ENCODE measurements around the gene HK3. TPM values are rescaled to one million over a fixed set of nuclear protein-coding genes. Genes with fewer than 3 reads are reported as not detected.

HK3 gene
- total and polyA plus RNA-seq, 12 donors = 0.44 to 102 (median 15.2) TPM

DNA sequence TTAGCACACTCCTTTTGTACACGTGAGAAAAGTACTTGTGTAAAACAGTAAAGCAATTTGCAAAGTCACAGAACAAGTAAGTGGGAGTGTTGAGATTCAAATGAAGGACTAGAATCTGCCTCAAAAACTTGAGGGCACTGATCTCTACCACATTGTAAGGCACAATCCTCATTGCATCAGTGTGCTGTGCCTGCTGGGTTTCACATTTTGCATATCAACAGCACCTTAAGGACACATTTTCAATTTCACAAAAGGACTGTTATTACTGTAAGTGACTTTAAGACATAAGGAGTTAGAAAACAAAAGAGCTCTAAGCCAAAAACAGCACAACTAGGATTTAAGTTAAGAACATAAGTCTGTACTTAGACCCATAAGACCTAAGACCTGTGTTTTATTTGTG is 44.7 kb upstream of the HK3 start:
- intact Hi-C loops (cut with DNase I) = loop anchor here in 1 of 2 donors (10.0 kb wide), 1 partner anchor 279 kb away; no protein-coding TSS in a partner anchor
- Histone ChIP-seq H3K4me3 (no peak overlapping the region), H3K27me3 (no peaks in the 10 kb centered on the region), H3K4me1 (replicated peaks in 1 of 2) (peaks cover 0 to 7% of the 10 kb centered on the region in 2 donors), H3K27ac (no peak overlapping the region), H3K36me3 (replicated peaks in 1 of 2) (peaks cover 0 to 42% of the 10 kb centered on the region in 2 donors), H3K9me3 (replicated peaks in 1 of 3) (no peaks in the 10 kb centered on the region)
- no peak for TF ChIP-seq POLR2A (IDR thresholded peaks at IDR 0.05)
- TF ChIP-seq, protein P1, sequence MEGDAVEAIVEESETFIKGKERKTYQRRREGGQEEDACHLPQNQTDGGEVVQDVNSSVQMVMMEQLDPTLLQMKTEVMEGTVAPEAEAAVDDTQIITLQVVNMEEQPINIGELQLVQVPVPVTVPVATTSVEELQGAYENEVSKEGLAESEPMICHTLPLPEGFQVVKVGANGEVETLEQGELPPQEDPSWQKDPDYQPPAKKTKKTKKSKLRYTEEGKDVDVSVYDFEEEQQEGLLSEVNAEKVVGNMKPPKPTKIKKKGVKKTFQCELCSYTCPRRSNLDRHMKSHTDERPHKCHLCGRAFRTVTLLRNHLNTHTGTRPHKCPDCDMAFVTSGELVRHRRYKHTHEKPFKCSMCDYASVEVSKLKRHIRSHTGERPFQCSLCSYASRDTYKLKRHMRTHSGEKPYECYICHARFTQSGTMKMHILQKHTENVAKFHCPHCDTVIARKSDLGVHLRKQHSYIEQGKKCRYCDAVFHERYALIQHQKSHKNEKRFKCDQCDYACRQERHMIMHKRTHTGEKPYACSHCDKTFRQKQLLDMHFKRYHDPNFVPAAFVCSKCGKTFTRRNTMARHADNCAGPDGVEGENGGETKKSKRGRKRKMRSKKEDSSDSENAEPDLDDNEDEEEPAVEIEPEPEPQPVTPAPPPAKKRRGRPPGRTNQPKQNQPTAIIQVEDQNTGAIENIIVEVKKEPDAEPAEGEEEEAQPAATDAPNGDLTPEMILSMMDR (IDR thresholded peaks at IDR 0.05) = no peak
- 72 to 88% (median 77%) methylated on average over 1 of the region's 1 CpG for WGBS, 4 donors
- DNase-seq = no peak

- WGBS, 4 donors = 84 to 92% (median 92%) methylated on average over 9 of the region's 9 CpGs
- intact Hi-C loops (cut with DNase I) = loop anchor here in 1 of 2 donors (10.0 kb wide), 1 partner anchor 277 kb away; no protein-coding TSS in a partner anchor
- TF ChIP-seq POLR2A (IDR thresholded peaks at IDR 0.05) = no peak
- TF ChIP-seq, protein P1 (IDR thresholded peaks at IDR 0.05) = no peak
Observed at GRCh38 chr5:176941951-176942350, 42.8 kb upstream of the HK3 start.

DNA sequence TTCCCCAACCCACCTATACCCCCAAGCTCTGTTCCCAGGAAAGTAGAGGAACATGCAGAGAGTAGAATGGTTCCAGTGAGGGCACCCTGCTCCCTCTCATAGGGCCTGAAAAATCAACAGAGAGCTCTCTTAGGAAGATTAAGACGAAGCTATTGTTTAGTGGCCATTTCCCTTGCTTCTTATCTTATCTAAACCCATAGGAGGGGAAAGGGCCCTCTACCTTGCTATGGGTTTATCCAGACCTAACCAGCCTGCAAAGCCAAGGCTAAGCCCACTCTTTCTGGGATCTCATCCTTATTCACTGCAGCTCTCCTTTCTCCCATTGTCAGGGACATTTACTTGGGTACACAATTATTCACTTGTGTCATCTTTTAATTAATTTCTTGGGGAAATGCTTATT is 39.3 kb upstream of the HK3 start:
- Histone ChIP-seq H3K27ac (no peak overlapping the region), H3K36me3 (replicated peaks in 1 of 2) (peaks cover 0 to 31% of the 10 kb centered on the region in 2 donors), H3K9me3 (replicated peaks in 1 of 3) (no peaks in the 10 kb centered on the region), H3K4me1 (replicated peaks in 1 of 2) (peaks cover 0 to 15% of the 10 kb centered on the region in 2 donors), H3K27me3 (no peaks in the 10 kb centered on the region), H3K4me3 (no peak overlapping the region)
- TF ChIP-seq, protein P1 (IDR thresholded peaks at IDR 0.05) = no peak
- TF ChIP-seq POLR2A (IDR thresholded peaks at IDR 0.05) = no peak
- 86 to 100% (median 90%) methylated on average over 1 of the region's 1 CpG for WGBS, 4 donors
- intact Hi-C loops (cut with DNase I) = no loop called here
- DNase-seq = no peak

More at GRCh38 chr5:176941951-176942350, 42.8 kb upstream of the HK3 start:
- Histone ChIP-seq H3K9me3 (replicated peaks in 1 of 3) (no peaks in the 10 kb centered on the region), H3K4me1 (replicated peaks in 1 of 2) (no peaks in the 10 kb centered on the region), H3K27ac (no peak overlapping the region), H3K27me3 (no peaks in the 10 kb centered on the region), H3K4me3 (no peak overlapping the region), H3K36me3 (replicated peaks in 1 of 2) (peaks cover 0 to 41% of the 10 kb centered on the region in 2 donors)
- no peak for DNase-seq

- WGBS, 4 donors = 38 to 87% (median 66%) methylated on average over 1 of the region's 1 CpG
- no peak for DNase-seq
- TF ChIP-seq, protein P1 (IDR thresholded peaks at IDR 0.05) = no peak
- TF ChIP-seq POLR2A (IDR thresholded peaks at IDR 0.05) = no peak
Observed at GRCh38 chr5:176935017-176935416, 35.9 kb upstream of the HK3 start.

More at GRCh38 chr5:176935017-176935416, 35.9 kb upstream of the HK3 start:
- Histone ChIP-seq H3K36me3 (replicated peaks in 1 of 2) (peaks cover 0 to 32% of the 10 kb centered on the region in 2 donors), H3K4me1 (replicated peaks in 1 of 2) (peaks cover 0 to 15% of the 10 kb centered on the region in 2 donors), H3K27ac (no peak overlapping the region), H3K9me3 (replicated peaks in 1 of 3) (no peaks in the 10 kb centered on the region), H3K4me3 (no peak overlapping the region), H3K27me3 (no peaks in the 10 kb centered on the region)
- intact Hi-C loops (cut with DNase I) = no loop called here
